ENCODE data around the gene SAV1.

DNA sequence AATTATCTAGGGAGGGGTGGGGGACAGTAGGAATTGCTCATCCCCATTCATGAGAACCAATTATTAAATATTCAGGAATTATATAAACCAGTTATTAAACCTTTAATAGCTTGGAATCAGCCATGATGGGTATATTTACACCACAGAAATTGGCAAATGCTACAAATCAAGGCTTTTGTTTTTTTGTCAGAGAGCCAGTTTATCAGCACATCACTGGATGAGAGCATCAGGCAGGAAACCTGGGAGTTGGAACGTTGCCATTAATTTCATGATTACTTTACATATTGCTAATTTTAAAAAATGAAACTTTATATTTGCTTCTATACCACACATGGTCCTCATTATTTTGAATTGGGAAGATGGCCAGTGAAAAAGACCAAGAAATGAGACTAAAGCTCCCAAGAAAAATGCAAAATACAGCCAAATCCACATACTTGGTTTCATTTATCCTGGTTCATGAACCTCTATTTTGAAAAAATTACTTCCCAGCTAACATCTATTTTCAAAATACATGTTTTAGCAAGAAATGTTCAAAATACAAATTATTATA, 59.7 kb downstream of the SAV1 start:
- no peak for TF ChIP-seq EP300 (IDR thresholded peaks at IDR 0.05)
- no peak for TF ChIP-seq POLR2A (IDR thresholded peaks at IDR 0.05; ENCODE audit: low read length)
- TF ChIP-seq TP53 (CRISPR knock-in tag; IDR thresholded peaks at IDR 0.05), result no peak
- TF ChIP-seq, protein P1, sequence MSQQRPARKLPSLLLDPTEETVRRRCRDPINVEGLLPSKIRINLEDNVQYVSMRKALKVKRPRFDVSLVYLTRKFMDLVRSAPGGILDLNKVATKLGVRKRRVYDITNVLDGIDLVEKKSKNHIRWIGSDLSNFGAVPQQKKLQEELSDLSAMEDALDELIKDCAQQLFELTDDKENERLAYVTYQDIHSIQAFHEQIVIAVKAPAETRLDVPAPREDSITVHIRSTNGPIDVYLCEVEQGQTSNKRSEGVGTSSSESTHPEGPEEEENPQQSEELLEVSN (IDR thresholded peaks at IDR 0.05; ENCODE audit: borderline replicate concordance, low read depth), result no peak
- TF ChIP-seq, protein P2, sequence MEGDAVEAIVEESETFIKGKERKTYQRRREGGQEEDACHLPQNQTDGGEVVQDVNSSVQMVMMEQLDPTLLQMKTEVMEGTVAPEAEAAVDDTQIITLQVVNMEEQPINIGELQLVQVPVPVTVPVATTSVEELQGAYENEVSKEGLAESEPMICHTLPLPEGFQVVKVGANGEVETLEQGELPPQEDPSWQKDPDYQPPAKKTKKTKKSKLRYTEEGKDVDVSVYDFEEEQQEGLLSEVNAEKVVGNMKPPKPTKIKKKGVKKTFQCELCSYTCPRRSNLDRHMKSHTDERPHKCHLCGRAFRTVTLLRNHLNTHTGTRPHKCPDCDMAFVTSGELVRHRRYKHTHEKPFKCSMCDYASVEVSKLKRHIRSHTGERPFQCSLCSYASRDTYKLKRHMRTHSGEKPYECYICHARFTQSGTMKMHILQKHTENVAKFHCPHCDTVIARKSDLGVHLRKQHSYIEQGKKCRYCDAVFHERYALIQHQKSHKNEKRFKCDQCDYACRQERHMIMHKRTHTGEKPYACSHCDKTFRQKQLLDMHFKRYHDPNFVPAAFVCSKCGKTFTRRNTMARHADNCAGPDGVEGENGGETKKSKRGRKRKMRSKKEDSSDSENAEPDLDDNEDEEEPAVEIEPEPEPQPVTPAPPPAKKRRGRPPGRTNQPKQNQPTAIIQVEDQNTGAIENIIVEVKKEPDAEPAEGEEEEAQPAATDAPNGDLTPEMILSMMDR (IDR thresholded peaks at IDR 0.05), result no peak
- no peak for TF ChIP-seq ZFP36 (IDR thresholded peaks at IDR 0.05; ENCODE audit: borderline replicate concordance, partially characterized antibody)
- no peak for TF ChIP-seq NR3C1 (IDR thresholded peaks at IDR 0.05)
- no peak for TF ChIP-seq SREBF2 (IDR thresholded peaks at IDR 0.05)
- no peak for TF ChIP-seq RCOR1 (IDR thresholded peaks at IDR 0.05; ENCODE audit: low read depth, low read length)
- no peak for TF ChIP-seq TFCP2L1 (CRISPR knock-in tag; IDR thresholded peaks at IDR 0.05)
- TF ChIP-seq, protein P3, sequence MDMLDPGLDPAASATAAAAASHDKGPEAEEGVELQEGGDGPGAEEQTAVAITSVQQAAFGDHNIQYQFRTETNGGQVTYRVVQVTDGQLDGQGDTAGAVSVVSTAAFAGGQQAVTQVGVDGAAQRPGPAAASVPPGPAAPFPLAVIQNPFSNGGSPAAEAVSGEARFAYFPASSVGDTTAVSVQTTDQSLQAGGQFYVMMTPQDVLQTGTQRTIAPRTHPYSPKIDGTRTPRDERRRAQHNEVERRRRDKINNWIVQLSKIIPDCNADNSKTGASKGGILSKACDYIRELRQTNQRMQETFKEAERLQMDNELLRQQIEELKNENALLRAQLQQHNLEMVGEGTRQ (IDR thresholded peaks at IDR 0.05), result no peak
- TF ChIP-seq MAZ (IDR thresholded peaks at IDR 0.05; ENCODE audit: borderline replicate concordance, low read depth, low read length), result no peak
